Measurements from ENCODE around the gene CENPF.
"Not testable (repeated sequence)": the region's sequence is repeated elsewhere in the genome, so short reads cannot be mapped to it uniquely, and the experiment has no call there.

Gene CENPF

DNA sequence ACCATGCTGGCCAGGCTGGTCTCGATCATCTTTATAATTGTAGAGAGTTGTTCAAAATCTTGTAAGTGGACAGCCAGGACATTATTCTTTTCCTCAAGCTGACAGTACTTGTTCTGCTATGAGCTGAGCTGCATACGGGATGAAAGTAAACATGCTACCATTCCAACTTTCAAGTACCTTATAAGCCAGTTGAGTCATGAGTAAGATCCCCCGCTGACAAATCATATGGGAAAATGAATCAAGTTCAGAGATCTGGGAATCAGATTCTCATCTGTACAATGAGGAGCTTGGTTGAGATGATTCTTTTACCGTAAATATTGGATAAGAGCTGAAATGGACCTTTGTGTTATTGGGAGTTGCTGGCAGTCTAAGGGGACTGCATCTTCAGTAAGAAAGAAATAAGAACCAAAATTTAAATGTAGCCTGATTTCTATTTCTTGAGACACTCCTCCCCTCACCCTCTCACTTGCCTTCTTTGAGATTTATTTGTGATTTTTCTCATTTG is 62.7 kb downstream of the CENPF start:
- Histone ChIP-seq H3K4me1 (ENCODE audit: control insufficient read depth, low read depth, low read length) (no peaks in the 10 kb centered on the region), H2AK5ac (ENCODE audit: low read length) (no peak overlapping the region), H3K79me2 (ENCODE audit: control insufficient read depth, insufficient read depth, low read length) (peaks cover 2% of the 10 kb centered on the region), H2BK120ac (ENCODE audit: low read depth, low read length) (no peak overlapping the region), H2BK5ac (ENCODE audit: low read length) (no peak overlapping the region), H3K36me3 (ENCODE audit: control insufficient read depth, insufficient read depth, low read length) (peaks cover 7% of the 10 kb centered on the region), H4K5ac (ENCODE audit: low read length) (no peak overlapping the region), H3K4me2 (ENCODE audit: low read length) (no peak overlapping the region), H4K8ac (ENCODE audit: low read depth, low read length) (no peak overlapping the region), H3K18ac (ENCODE audit: low read length) (no peak overlapping the region), H3K23ac (ENCODE audit: low read length) (no peak overlapping the region), H3K9ac (ENCODE audit: low read length) (no peak overlapping the region), H3K79me1 (ENCODE audit: low read length) (peaks cover 3% of the 10 kb centered on the region), H3K27ac (ENCODE audit: low read depth, low read length) (no peak overlapping the region), H3K4me3 (ENCODE audit: low read length) (no peak overlapping the region), H3K27me3 (ENCODE audit: insufficient read depth, low read length, poor library complexity) (no peaks in the 10 kb centered on the region), H3K56ac (ENCODE audit: low read length) (no peak overlapping the region), H3K4ac (ENCODE audit: low read depth, low read length) (no peak overlapping the region), H2BK15ac (replicated peaks; ENCODE audit: low read depth) (no peak overlapping the region)
- no CpG with 5 or more reads among the region's 4 CpGs for WGBS (ENCODE audit: extremely low coverage, insufficient coverage, low lambda C conversion rate)
- DNase-seq: no peak

DNA sequence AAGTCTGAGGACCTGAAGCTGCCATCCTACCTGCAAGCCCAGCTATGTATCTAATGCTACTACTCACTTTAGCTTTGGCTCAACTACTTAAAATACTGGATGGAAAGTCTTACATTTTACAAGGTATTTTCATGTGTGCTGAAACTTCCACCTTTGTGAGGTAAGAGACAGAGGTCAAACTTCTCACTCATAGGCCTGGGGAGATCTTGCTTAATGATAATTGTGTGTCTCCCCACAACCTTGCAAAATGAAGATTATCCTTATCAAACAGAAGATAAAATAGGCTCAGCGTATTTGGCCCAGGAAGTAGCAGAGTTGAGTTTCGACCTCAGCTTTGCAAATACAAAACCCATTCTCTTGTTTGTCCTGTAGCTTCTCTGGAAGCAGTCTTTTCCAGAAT is 63.7 kb downstream of the CENPF start:
- no peaks in the 10 kb centered on the region for H3K27me3 ChIP-seq (ENCODE audit: insufficient read depth, low read length, poor library complexity)
- H3K9ac ChIP-seq (ENCODE audit: low read length): no peak overlapping the region
- no peak overlapping the region for H3K27ac ChIP-seq (ENCODE audit: low read depth, low read length)
- no peak overlapping the region for H4K5ac ChIP-seq (ENCODE audit: low read length)
- peaks cover 5% of the 10 kb centered on the region for H3K36me3 ChIP-seq (ENCODE audit: control insufficient read depth, insufficient read depth, low read length)
- H2BK15ac ChIP-seq (replicated peaks; ENCODE audit: low read depth): no peak overlapping the region
- no peaks in the 10 kb centered on the region for H3K79me2 ChIP-seq (ENCODE audit: control insufficient read depth, insufficient read depth, low read length)
- no peak overlapping the region for H3K18ac ChIP-seq (ENCODE audit: low read length)
- H3K79me1 ChIP-seq (ENCODE audit: low read length): no peaks in the 10 kb centered on the region
- no peak overlapping the region for H4K8ac ChIP-seq (ENCODE audit: low read depth, low read length)
- no peak overlapping the region for H2BK5ac ChIP-seq (ENCODE audit: low read length)
- WGBS (ENCODE audit: extremely low coverage, insufficient coverage, low lambda C conversion rate): no CpG with 5 or more reads among the region's 2 CpGs
- no peaks in the 10 kb centered on the region for H3K4me1 ChIP-seq (ENCODE audit: control insufficient read depth, low read depth, low read length)
- H3K56ac ChIP-seq (ENCODE audit: low read length): no peak overlapping the region
- no peak overlapping the region for H2BK120ac ChIP-seq (ENCODE audit: low read depth, low read length)
- no peak overlapping the region for H2AK5ac ChIP-seq (ENCODE audit: low read length)
- no peak overlapping the region for H3K4ac ChIP-seq (ENCODE audit: low read depth, low read length)
- no peak overlapping the region for H3K4me3 ChIP-seq (ENCODE audit: low read length)
- peak; percentile 28 for DNase-seq
- H3K23ac ChIP-seq (ENCODE audit: low read length): peak overlapping the region; percentile 70
- H3K4me2 ChIP-seq (ENCODE audit: low read length): no peak overlapping the region

DNA sequence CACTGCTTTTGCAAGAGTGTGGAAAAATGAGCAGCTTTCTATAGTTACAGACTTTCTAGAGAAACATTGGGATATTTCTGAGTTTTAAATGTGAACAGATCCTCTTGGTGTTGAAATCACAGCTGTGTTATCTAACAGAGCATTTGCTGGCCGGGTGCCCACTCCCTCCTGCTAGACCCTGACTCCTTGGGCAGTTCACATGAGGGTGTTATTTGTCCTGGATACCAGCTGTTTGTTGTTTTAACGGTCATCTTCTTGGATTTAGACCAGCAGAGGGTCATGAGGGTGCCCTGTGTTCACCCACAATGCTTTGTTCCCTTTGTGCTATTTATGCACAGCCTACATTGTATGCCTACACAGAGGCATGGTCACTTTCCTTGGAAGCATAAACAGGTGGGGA is 67.1 kb downstream of the CENPF start:
- Histone ChIP-seq H3K56ac (ENCODE audit: low read length) (no peak overlapping the region), H2BK120ac (ENCODE audit: low read depth, low read length) (no peak overlapping the region), H2BK15ac (replicated peaks; ENCODE audit: low read depth) (no peak overlapping the region), H3K4me2 (ENCODE audit: low read length) (no peak overlapping the region), H3K23ac (ENCODE audit: low read length) (no peak overlapping the region), H2BK5ac (ENCODE audit: low read length) (no peak overlapping the region), H3K4ac (ENCODE audit: low read depth, low read length) (no peak overlapping the region), H3K79me1 (ENCODE audit: low read length) (no peaks in the 10 kb centered on the region), H2AK5ac (ENCODE audit: low read length) (no peak overlapping the region), H3K4me1 (ENCODE audit: control insufficient read depth, low read depth, low read length) (no peaks in the 10 kb centered on the region), H3K9ac (ENCODE audit: low read length) (no peak overlapping the region), H3K36me3 (ENCODE audit: control insufficient read depth, insufficient read depth, low read length) (peaks cover 2% of the 10 kb centered on the region), H3K4me3 (ENCODE audit: low read length) (no peak overlapping the region), H4K5ac (ENCODE audit: low read length) (no peak overlapping the region), H3K18ac (ENCODE audit: low read length) (no peak overlapping the region), H4K8ac (ENCODE audit: low read depth, low read length) (no peak overlapping the region), H3K27ac (ENCODE audit: low read depth, low read length) (no peak overlapping the region), H3K79me2 (ENCODE audit: control insufficient read depth, insufficient read depth, low read length) (no peaks in the 10 kb centered on the region), H3K27me3 (ENCODE audit: insufficient read depth, low read length, poor library complexity) (no peaks in the 10 kb centered on the region)
- no peak for DNase-seq
- no CpG with 5 or more reads among the region's 2 CpGs for WGBS (ENCODE audit: extremely low coverage, insufficient coverage, low lambda C conversion rate)

DNA sequence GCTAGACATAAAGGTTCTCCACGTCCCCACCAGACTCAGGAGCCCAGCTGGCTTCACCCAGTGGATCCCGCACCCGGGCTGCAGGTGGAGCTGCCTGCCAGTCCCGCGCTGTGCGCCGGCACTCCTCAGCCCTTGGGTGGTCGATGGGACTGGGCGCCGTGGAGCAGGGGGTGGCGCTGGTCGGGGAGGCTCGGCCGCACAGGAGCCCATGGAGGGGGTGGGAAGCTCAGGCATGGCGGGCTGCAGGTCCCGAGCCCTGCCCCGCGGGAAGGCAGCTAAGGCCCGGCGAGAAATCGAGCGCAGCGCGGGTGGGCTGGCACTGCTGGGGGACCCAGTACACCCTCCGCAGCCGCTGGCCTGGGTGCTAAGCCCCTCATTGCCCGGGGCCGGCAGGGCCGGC is 70.0 kb downstream of the CENPF start:
- H3K79me2 ChIP-seq (ENCODE audit: control insufficient read depth, insufficient read depth, low read length); H3K4me2 ChIP-seq (ENCODE audit: low read length); H3K27me3 ChIP-seq (ENCODE audit: insufficient read depth, low read length, poor library complexity); H2AK5ac ChIP-seq (ENCODE audit: low read length); H4K5ac ChIP-seq (ENCODE audit: low read length); H3K27ac ChIP-seq (ENCODE audit: low read depth, low read length); H3K9ac ChIP-seq (ENCODE audit: low read length); H3K79me1 ChIP-seq (ENCODE audit: low read length); H2BK5ac ChIP-seq (ENCODE audit: low read length); H2BK120ac ChIP-seq (ENCODE audit: low read depth, low read length); H3K4ac ChIP-seq (ENCODE audit: low read depth, low read length); DNase-seq; H3K4me1 ChIP-seq (ENCODE audit: control insufficient read depth, low read depth, low read length); H2BK15ac ChIP-seq (replicated peaks; ENCODE audit: low read depth); H4K8ac ChIP-seq (ENCODE audit: low read depth, low read length); H3K18ac ChIP-seq (ENCODE audit: low read length); H3K23ac ChIP-seq (ENCODE audit: low read length); H3K4me3 ChIP-seq (ENCODE audit: low read length); H3K56ac ChIP-seq (ENCODE audit: low read length); H3K36me3 ChIP-seq (ENCODE audit: control insufficient read depth, insufficient read depth, low read length): not testable (repeated sequence)
- WGBS (ENCODE audit: extremely low coverage, insufficient coverage, low lambda C conversion rate): no CpG with 5 or more reads among the region's 29 CpGs

DNA sequence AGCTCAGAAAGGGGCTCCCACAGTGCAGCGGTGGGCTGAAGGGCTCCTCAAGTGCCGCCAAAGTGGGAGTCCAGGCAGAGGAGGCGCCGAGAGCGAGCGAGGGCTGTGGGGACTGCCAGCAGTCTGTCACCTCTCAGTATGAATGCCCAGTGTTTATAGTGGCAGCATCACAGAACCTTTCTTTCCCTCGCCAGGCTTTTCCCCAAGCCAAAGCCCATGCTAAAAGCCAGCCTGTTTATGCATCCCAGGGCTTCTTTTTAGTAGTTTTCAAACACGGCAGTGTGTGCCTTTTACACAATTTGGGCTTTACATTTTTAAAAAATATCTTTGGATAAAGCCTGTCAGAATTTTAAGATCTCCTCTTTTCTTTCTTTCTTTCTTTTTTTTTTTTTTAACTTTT is 70.6 kb downstream of the CENPF start:
- H3K18ac ChIP-seq (ENCODE audit: low read length): no peak overlapping the region
- no CpG with 5 or more reads among the region's 8 CpGs for WGBS (ENCODE audit: extremely low coverage, insufficient coverage, low lambda C conversion rate)
- no peak overlapping the region for H3K27ac ChIP-seq (ENCODE audit: low read depth, low read length)
- no peak overlapping the region for H3K4me3 ChIP-seq (ENCODE audit: low read length)
- no peak for DNase-seq
- H2AK5ac ChIP-seq (ENCODE audit: low read length): no peak overlapping the region
- no peaks in the 10 kb centered on the region for H3K79me1 ChIP-seq (ENCODE audit: low read length)
- H3K9ac ChIP-seq (ENCODE audit: low read length): no peak overlapping the region
- no peak overlapping the region for H4K5ac ChIP-seq (ENCODE audit: low read length)
- H3K56ac ChIP-seq (ENCODE audit: low read length): no peak overlapping the region
- H3K79me2 ChIP-seq (ENCODE audit: control insufficient read depth, insufficient read depth, low read length): no peaks in the 10 kb centered on the region
- H3K4ac ChIP-seq (ENCODE audit: low read depth, low read length): no peak overlapping the region
- no peaks in the 10 kb centered on the region for H3K4me1 ChIP-seq (ENCODE audit: control insufficient read depth, low read depth, low read length)
- H3K4me2 ChIP-seq (ENCODE audit: low read length): no peak overlapping the region
- H3K23ac ChIP-seq (ENCODE audit: low read length): no peak overlapping the region
- no peak overlapping the region for H4K8ac ChIP-seq (ENCODE audit: low read depth, low read length)
- no peak overlapping the region for H2BK15ac ChIP-seq (replicated peaks; ENCODE audit: low read depth)
- H2BK120ac ChIP-seq (ENCODE audit: low read depth, low read length): no peak overlapping the region
- H3K27me3 ChIP-seq (ENCODE audit: insufficient read depth, low read length, poor library complexity): no peaks in the 10 kb centered on the region
- no peaks in the 10 kb centered on the region for H3K36me3 ChIP-seq (ENCODE audit: control insufficient read depth, insufficient read depth, low read length)
- H2BK5ac ChIP-seq (ENCODE audit: low read length): no peak overlapping the region

DNA sequence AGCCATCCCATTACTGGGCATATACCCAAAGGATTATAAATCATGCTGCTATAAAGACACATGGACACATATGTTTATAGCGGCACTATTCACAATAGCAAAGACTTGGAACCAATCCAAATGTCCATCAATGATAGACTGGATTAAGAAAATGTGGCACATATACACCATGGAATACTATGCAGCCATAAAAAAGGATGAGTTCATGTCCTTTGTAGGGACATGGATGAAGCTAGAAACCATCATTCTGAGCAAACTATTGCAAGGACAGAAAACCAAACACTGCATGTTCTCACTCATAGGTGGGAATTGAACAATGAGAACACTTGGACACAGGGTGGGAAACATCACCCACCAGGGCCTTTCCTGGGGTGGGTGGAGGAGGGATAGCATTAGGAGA is 72.5 kb downstream of the CENPF start:
- not testable (repeated sequence) for H2BK15ac ChIP-seq (replicated peaks; ENCODE audit: low read depth); H3K27me3 ChIP-seq (ENCODE audit: insufficient read depth, low read length, poor library complexity); H2BK120ac ChIP-seq (ENCODE audit: low read depth, low read length); H3K79me1 ChIP-seq (ENCODE audit: low read length); H3K4me3 ChIP-seq (ENCODE audit: low read length); H3K79me2 ChIP-seq (ENCODE audit: control insufficient read depth, insufficient read depth, low read length); H3K4ac ChIP-seq (ENCODE audit: low read depth, low read length); H3K4me1 ChIP-seq (ENCODE audit: control insufficient read depth, low read depth, low read length); DNase-seq; H4K8ac ChIP-seq (ENCODE audit: low read depth, low read length); H3K23ac ChIP-seq (ENCODE audit: low read length); H3K56ac ChIP-seq (ENCODE audit: low read length); H2AK5ac ChIP-seq (ENCODE audit: low read length); H2BK5ac ChIP-seq (ENCODE audit: low read length); H3K9ac ChIP-seq (ENCODE audit: low read length); H3K27ac ChIP-seq (ENCODE audit: low read depth, low read length); H4K5ac ChIP-seq (ENCODE audit: low read length); H3K18ac ChIP-seq (ENCODE audit: low read length); H3K4me2 ChIP-seq (ENCODE audit: low read length); H3K36me3 ChIP-seq (ENCODE audit: control insufficient read depth, insufficient read depth, low read length)
- WGBS (ENCODE audit: extremely low coverage, insufficient coverage, low lambda C conversion rate): no CpG with 5 or more reads among the region's 1 CpG
